OCI-LY1 (cell line): ENCODE data around the gene SAMD11.
A peak's percentile ranks its signal among the peaks of the same experiment; 100 is the strongest.

Experiments used
- H2AFZ ChIP-seq: fragments of 200-600 bp; sonication (generic), shearing (Covaris generic); 2 replicates; pipeline ENCODE4 v1.6.0; 2014; ENCODE audit warnings: antibody characterized with exemption, mild to moderate bottlenecking, low read length
- H3F3A ChIP-seq: fragments of 200-600 bp; sonication (generic), shearing (Covaris generic); 2 replicates; pipeline ENCODE4 v1.6.0; 2014; ENCODE audit warnings: mild to moderate bottlenecking, antibody characterized with exemption, low read length, moderate library complexity; ENCODE audit not compliant: insufficient read depth
- H3K27ac ChIP-seq: fragments of 200-600 bp; sonication (generic); 2 replicates; pipeline ENCODE4 v1.5.1; 2014; ENCODE audit warnings: low read length, mixed run types, mild to moderate bottlenecking, low read depth; ENCODE audit not compliant: poor library complexity, severe bottlenecking
- H3K27me3 ChIP-seq: fragments of 200-600 bp; sonication (generic); 2 replicates; pipeline ENCODE4 v1.6.0; 2014; ENCODE audit warnings: antibody characterized with exemption, mild to moderate bottlenecking, low read length, moderate library complexity; ENCODE audit not compliant: insufficient read depth
- H3K36me3 ChIP-seq: fragments of 200-600 bp; sonication (generic); 2 replicates; pipeline ENCODE4 v1.6.1; 2014; ENCODE audit warnings: mild to moderate bottlenecking, antibody characterized with exemption, low read length, moderate library complexity, mixed read lengths; ENCODE audit not compliant: insufficient read depth
- H3K4me1 ChIP-seq: fragments of 200-600 bp; sonication (generic); 2 replicates; pipeline ENCODE4 v1.5.1; 2014; ENCODE audit warnings: mild to moderate bottlenecking, low read length, moderate library complexity; ENCODE audit not compliant: insufficient read depth, severe bottlenecking
- H3K4me2 ChIP-seq: fragments of 200-600 bp; sonication (generic), shearing (Covaris generic); 2 replicates; pipeline ENCODE4 v1.6.1; 2014; ENCODE audit warnings: low read length
- H3K4me3 ChIP-seq: fragments of 200-600 bp; sonication (generic); 2 replicates; pipeline ENCODE4 v1.5.1; 2014; ENCODE audit warnings: low read length, low read depth, mild to moderate bottlenecking, mixed read lengths; ENCODE audit not compliant: poor library complexity, severe bottlenecking
- H3K79me2 ChIP-seq: fragments of 200-600 bp; shearing (Covaris generic); 2 replicates; pipeline ENCODE4 v1.6.1; 2016; ENCODE audit warnings: mixed run types, low read length, mixed read lengths; ENCODE audit not compliant: insufficient read depth
- H3K9ac ChIP-seq: fragments of 200-600 bp; sonication (generic), shearing (Covaris generic); 2 replicates; pipeline ENCODE4 v1.6.1; 2014; ENCODE audit warnings: mild to moderate bottlenecking, low read length, mixed read lengths
- H3K9me2 ChIP-seq: fragments of 200-600 bp; sonication (generic), shearing (Covaris generic); 2 replicates; pipeline ENCODE4 v1.6.1; 2014; ENCODE audit warnings: low read depth, mild to moderate bottlenecking, low read length, mixed read lengths
- H3K9me3 ChIP-seq: fragments of 200-600 bp; shearing (Covaris generic); 2 replicates; pipeline ENCODE4 v1.6.1; 2014; ENCODE audit warnings: low read length, mixed read lengths
- H4K20me1 ChIP-seq: fragments of 200-600 bp; sonication (generic), shearing (Covaris generic); 2 replicates; pipeline ENCODE4 v1.6.0; 2016; ENCODE audit warnings: mild to moderate bottlenecking, low read length; ENCODE audit not compliant: insufficient read depth
- CTCF ChIP-seq: fragments of 200-600 bp; sonication (generic), shearing (Covaris generic); IDR thresholded peaks from 2 replicates; pipeline ENCODE4 v1.5.1; 2017; ENCODE audit warnings: mild to moderate bottlenecking, antibody characterized with exemption, low read length, moderate library complexity, mixed read lengths
- EZH2 ChIP-seq: fragments of 200-600 bp; sonication (generic), shearing (Covaris generic); IDR thresholded peaks from 2 replicates; pipeline ENCODE4 v1.8.0; 2017; ENCODE audit warnings: borderline replicate concordance, mixed run types, mild to moderate bottlenecking, antibody characterized with exemption, low read length, moderate library complexity, mixed read lengths

The SAMD11 gene

DNA sequence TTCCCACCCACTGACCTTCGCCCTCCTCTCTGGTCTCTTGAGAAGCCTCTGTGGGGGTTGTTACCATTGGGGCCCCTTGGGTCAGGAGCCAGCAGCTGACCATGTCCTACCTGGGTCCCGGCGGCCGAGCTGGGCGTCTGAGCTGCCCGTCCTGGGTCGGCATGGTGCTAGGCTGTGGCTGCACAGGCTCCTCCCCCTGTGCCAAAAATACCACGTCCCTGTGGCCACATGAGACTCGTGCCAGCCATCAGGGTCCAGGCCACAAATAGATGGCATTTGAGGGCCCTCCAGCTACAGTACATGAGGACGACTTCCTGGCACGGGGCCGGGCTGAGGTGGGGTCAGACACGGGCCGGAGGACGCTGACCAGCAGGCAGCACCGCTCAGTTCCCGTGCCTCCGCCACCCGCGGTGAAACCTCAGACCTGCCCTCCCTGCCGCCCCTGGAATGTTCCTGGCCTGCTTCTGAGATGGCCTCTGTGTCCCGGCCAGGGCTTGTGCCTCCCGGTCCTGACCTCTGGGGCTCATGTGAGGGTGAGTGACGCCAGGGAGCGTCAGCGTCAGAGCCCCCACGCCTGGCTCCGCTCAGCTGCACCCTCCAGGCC is 58.3 kb downstream of the SAMD11 start, which contains the start of gene PERM1:
PERM1 (minus strand) TSS at position 139 of the 604 bp plus-strand sequence. CDS start 1,064 bp downstream, outside the sequence.
- Histone ChIP-seq H3K9me3 (no peaks in the 10 kb centered on the region), H3K9ac (no peak within 1 kb of the TSS), H3K4me1 (no peaks in the 10 kb centered on the region), H2AFZ (no peak within 1 kb of the TSS), H4K20me1 (no peaks in the 10 kb centered on the region), H3K9me2 (no peaks in the 10 kb centered on the region), H3K4me3 (no peak within 1 kb of the TSS), H3K79me2 (no peaks in the 10 kb centered on the region), H3K27me3 (no peaks in the 10 kb centered on the region; the same call in 1 of the 2 replicates), H3F3A (no peaks in the 10 kb centered on the region), H3K27ac (no peak within 1 kb of the TSS), H3K4me2 (no peak within 1 kb of the TSS), H3K36me3 (no peaks in the 10 kb centered on the region)
- TF ChIP-seq EZH2 (no peak), CTCF (no peak)

DNA sequence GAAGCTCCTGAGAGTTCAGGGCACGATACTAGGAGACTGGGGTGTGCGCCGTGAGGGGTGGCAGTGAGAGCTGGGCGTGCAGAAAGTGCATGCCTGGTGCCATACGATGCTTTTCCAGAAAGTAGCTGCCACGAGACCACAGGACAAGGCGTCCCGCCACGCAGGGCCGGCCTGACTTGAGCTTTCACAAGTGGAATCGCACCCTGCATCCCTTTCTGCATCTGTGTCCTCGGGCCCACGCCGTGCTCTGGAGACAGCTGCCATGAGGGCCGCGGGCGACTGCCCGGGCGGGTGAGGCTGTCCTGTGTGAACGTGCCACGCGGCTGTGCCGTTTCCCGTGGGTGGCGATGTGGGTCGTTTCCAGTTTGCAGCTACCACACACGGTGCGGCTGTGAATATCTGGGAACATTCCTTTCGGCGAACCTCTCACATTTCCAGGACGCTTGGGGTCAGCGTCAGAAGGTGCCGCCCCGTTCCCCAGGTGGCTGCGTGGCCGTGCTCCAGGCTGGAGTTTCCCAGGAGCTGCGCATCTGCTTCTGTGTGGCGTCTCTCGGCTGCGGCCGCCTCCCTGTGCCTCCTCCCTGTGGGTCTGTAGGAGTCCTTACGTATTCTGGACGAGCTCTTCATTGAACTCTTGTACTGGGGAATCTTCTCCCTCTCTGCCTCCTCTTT is 59.2 kb downstream of the SAMD11 start:
- Histone ChIP-seq H3K9me2 (no peaks in the 10 kb centered on the region), H3K4me2 (no peak overlapping the region), H3K27ac (no peak overlapping the region), H3K9me3 (no peaks in the 10 kb centered on the region), H3K4me1 (no peaks in the 10 kb centered on the region), H3F3A (no peaks in the 10 kb centered on the region), H3K79me2 (no peaks in the 10 kb centered on the region), H4K20me1 (no peaks in the 10 kb centered on the region), H3K27me3 (no peaks in the 10 kb centered on the region; the same call in 1 of the 2 replicates), H3K4me3 (no peak overlapping the region), H3K36me3 (no peaks in the 10 kb centered on the region), H3K9ac (no peak overlapping the region), H2AFZ (no peak overlapping the region)
- TF ChIP-seq CTCF = no peak
- no peak for TF ChIP-seq EZH2

DNA sequence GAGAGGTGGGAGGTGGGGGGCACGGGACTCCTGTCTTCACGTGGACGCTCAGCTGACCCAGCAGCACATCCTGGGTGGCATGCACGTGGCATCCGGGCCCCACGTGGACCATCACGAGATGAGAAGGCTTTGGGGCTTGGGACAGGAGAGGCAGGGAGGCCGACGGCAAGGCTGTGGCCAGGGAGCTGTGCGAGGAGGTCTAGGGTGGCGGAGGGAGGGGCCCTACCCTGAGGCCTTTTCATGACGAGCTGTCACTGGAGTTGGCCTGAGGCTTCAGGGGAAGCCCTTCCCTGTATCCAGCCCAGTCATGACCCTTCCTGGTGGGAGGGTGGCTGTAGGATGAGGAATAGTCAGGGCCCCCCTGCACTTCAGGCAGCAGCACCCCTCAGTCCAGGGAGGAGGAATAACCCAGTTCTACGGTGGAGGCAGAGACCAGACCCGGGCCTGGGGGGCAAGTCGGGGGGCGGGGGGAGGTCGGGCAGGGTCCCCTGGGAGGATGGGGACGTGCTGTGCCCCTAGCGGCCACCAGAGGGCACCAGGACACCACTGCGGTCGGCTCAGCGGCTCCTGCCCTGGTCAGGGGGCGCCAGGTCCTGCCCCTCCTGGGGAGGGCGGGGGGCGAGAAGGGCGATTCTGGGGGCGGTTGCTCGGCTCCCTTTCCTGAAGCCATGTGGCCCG is 60.2 kb downstream of the SAMD11 start:
- Histone ChIP-seq H3K4me2 (no peak overlapping the region), H3K27me3 (peaks cover under 1% of the 10 kb centered on the region; the same call in 1 of the 2 replicates)

More for the DNA sequence above, 60.2 kb downstream of the SAMD11 start:
- no peak overlapping the region for H2AFZ ChIP-seq
- no peaks in the 10 kb centered on the region for H3K9me3 ChIP-seq
- no peaks in the 10 kb centered on the region for H3K36me3 ChIP-seq
- H3K27ac ChIP-seq = no peak overlapping the region
- no peak overlapping the region for H3K4me3 ChIP-seq
- peak; percentile 68 for TF ChIP-seq CTCF
- TF ChIP-seq EZH2 = no peak
- no peaks in the 10 kb centered on the region for H3K79me2 ChIP-seq
- no peaks in the 10 kb centered on the region for H3F3A ChIP-seq
- H3K9me2 ChIP-seq = no peaks in the 10 kb centered on the region
- H3K9ac ChIP-seq = no peak overlapping the region
- no peaks in the 10 kb centered on the region for H4K20me1 ChIP-seq
- no peaks in the 10 kb centered on the region for H3K4me1 ChIP-seq
